Stimulated activated CD4-positive, alpha-beta T cell treated with anti-CD3 and anti-CD28 coated beads, Interleukin-1b, Interleukin-23, amount 100 ng/mL, for 48 hours (primary cell): ENCODE measurements around the gene ELF1.
A peak's percentile ranks its signal among the peaks of the same experiment; 100 is the strongest.

Experiments used
- DNase-seq: peaks from one replicate; pipeline ENCODE4 v3.0.0-alpha.2; 2020

ELF1 gene

GRCh38 chr13:41005704-41006103 is 13.4 kb downstream of the ELF1 start:
- no peak for DNase-seq

DNA sequence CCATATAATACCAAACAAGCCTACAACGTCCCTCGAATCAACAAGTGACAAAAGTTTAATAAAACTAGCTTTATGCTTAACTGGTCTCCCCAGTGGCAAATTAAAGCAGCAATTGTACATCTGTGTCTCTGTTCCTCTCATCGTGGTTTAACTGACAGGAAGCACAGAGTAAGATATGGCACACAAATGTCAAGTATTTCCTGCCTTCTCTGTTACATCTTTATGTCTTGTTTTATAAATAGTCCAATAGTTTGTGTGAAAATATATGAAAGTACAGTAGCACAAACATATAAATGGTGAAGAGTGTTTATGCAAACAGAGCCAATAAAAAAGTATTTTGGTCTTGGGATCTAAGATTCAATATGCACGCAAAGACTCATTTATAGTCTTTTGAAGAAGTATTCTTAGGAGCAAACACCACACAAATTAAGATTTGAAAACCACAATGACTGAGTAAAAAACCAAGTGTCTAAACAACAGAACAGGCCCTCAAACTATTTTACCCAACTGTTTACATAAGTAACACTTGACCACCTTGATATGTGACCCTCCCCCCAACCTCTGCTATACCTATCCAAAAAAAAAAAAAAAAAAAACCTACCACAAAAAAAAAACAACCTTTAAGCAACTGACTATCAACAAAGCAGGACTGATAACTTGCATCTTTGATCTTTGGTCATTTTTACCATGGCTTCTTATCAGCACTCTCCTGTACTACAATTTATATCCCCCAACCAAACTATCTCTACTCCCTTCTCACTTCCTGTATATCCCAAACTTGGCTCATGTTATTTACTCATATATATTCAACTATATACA is 14.0 kb downstream of the ELF1 start:
- no peak for DNase-seq

DNA sequence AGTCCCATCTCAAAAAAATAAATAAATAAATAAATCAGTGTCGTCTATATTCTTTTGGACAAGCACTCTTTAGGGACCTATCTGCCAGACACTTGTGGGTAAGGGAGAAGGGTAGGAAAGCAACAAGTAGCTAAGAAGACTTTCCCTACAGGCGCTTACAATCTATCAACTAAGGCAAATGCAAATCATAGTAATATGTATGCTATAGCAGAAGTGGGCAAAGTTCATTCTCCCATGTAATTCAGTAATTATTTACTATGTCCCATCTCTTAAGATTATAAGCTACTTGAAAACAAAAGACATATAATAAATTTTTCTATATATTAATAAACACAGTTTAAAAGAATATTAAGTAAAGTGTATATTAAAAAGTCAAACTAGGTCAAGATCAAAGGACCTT is 16.5 kb downstream of the ELF1 start:
- DNase-seq = no peak

DNA sequence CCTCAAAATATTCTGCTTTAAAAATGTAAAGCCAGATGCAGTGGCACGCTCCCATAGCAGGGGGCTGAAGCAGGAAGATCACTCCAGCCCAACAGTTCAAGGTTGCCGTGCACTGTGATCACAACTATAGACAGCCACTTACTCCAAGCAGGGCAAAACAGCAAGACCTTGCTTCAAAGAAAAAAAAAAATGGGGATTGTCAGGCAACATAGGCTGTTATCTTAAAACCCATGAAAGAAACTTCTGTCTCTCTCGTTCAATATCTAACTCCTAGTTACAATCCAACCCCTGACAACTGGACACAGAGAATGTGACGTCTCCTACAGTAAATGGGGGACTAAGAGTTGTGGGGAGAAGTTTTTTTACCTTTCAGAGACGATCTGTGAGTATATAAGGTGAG is 17.4 kb downstream of the ELF1 start:
- DNase-seq = no peak

DNA sequence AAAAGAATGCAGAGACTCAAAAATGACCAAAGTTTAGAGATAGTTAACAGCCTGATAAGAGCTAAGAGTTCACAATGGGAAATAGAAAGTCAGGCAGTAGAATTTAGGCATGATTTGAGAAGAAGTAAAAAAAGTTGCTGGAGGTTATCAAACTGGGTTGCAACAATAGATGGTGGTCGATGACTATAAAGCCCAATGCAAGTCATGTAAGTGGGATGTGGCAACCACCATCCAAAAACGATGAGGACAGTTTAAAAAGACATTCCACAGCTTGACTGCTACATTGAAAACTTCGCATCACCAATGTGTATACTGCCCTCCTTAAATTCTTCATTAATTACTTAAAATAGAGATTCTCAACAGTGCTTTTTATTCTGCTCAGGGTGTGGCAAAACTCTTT is 19.7 kb downstream of the ELF1 start:
- DNase-seq = no peak

GRCh38 chr13:40996426-40997092 is 22.6 kb downstream of the ELF1 start:
- DNase-seq = no peak

DNA sequence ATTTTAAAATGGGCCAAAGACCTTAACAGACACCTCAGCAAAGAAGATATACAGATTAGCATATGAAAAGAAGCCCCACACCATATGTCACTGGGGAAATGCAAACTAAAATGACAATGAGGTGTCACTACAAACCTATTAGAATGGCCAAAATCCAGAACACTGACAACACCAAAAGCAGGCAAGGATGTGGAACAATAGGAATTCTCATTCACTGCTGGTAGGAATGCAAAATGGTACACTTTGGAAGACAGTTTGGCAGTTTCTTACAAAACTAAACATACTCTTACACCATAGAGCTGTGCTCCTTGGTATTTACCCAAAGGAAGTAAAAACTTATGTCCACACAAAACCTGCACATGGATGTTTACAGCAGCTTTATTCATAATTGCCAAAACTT is 23.1 kb downstream of the ELF1 start:
- DNase-seq = no peak

DNA sequence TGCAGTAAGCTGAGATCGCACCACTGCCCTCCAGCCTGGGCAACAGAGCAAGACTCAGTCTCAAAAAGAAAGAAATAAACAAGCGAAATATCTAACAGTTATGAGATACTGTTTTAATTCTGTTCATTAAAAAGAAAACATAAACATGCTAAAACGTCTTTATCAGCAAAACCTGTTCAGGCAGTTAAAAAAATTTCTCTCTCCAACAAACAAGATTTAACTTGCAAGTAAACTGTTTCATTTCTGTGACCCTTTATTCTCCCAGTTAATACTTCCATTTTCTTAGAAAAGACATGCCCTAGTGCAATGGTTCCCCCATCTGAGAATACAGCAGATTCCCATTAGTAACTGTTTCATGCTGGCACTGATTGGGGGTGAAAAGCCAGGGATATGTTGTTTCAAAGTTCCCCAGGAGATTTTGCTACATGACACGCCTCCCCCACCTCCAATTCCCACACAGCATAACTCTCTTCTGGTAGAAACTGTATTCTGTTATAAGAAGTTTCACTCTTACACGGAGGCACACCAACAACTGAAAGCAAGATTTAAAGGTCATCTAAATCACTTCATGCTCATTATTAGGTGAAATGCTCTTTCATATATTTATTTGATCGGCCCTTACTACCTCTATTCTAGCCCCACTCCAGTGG is 24.4 kb downstream of the ELF1 start:
- no peak for DNase-seq

DNA sequence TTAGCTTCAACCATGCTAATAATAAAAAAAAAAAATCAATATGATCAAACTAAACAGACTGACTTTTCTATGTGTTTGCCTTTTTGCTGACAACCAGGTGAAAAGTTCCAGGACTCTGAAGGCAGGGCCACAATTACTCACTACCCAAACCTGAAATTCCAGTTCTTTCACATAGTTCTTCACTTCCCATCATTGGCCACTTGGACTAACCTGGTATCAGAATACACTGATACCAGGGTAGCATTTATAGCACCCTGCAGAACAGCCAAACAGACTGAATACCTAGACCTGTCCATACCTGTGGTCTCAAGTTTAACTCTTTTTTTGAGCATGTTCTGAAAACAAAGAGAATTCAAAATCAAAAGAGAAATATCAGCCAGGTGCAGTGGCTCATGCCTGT is 25.1 kb downstream of the ELF1 start:
- DNase-seq = no peak

GRCh38 chr13:40992678-40993518 is 26.2 kb downstream of the ELF1 start:
- no peak for DNase-seq

GRCh38 chr13:40987606-40988280 is 31.4 kb downstream of the ELF1 start:
- DNase-seq = no peak

DNA sequence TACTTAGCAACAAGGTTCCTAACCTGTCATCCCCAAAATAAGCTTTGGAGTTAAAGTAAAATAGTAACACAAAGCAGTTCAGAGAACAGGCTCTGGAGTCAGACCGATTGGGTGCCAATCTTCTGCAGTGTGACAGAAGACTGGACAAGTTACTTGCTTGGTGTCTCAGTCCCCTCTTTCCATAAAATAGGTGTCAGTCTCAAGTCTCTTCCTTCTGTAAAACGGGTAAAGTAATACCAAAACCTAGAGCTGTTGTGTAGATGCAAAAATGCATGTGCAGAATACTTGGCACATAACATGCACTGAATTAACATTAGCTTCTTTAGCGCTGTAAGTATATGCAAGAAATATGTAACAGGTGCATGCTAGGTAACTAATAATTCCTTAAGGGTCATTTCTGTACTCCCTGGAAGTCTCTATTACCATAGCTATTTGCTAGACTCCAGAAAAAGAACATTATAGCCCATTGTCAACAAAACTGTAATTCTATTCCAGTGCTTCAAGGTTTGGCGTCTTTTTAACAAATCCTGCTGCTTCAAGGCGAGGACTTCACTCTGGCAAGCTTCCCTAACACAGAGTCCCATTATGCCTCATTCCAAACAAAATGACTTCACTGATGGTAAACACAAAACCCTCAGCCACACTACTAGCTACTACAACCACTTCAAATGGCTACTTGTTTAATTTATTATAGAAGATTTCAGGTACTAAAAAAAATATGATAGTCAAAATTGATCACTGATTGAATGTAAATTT is 32.8 kb downstream of the ELF1 start:
- DNase-seq = no peak

GRCh38 chr13:40985381-40986100 is 33.6 kb downstream of the ELF1 start:
- DNase-seq = no peak

DNA sequence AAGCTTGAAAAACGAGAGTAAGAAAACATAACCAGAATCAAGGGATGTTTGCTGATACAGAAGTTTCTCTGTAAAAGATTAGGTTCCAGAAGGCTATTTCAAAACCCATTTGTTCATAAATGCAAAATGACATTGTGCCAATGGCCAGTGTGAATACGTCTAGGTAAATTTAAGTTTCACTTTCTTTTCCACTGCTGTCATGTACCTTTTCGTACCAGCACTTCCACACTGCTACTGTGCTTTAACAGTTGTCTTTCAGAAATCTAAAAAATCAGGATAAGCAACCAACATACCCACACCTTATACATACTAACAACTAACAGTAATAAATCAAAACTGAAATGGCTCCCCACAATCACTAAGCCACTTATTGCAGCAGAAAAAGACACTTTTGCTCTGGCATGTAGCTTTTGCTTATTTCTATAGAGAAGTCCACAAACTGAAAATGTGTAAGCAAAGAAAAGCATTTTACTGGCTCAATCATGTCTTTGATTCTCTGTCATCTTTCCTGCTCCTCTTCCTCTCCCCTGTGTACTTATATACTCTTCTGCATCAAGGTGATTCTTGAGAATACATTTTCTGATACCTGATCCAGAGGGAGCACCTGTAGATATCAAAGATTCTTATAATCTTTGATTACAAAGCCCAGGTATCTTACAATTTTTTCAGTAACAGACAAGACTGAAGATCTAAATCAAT is 34.3 kb downstream of the ELF1 start:
- no peak for DNase-seq

- DNase-seq = no peak
Observed at GRCh38 chr13:40983725-40984667, 35.1 kb downstream of the ELF1 start.

DNA sequence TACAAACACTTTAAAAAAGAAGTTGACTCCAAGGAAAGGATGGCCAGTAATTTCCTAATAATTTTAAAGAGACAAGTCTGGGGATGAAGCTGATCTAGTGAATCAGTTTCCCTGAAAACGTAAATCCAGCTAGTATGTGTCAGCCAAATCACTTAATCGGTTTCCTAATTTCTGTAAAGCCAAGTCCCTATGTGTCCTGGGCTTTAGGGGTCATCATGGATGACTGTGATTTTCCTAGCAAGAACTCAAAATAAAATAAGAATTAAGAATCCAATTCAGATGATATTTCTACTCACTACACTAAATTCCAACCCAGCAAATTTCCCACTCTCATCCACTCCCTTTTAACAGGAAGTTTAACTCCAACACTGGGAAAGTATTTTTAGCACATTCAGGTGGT is 35.9 kb downstream of the ELF1 start:
- DNase-seq = no peak

- peak; percentile 56 for DNase-seq
Observed at GRCh38 chr13:40982772-40983171, 36.3 kb downstream of the ELF1 start.

- no peak for DNase-seq
Observed at GRCh38 chr13:40981949-40982348, 37.2 kb downstream of the ELF1 start.

DNA sequence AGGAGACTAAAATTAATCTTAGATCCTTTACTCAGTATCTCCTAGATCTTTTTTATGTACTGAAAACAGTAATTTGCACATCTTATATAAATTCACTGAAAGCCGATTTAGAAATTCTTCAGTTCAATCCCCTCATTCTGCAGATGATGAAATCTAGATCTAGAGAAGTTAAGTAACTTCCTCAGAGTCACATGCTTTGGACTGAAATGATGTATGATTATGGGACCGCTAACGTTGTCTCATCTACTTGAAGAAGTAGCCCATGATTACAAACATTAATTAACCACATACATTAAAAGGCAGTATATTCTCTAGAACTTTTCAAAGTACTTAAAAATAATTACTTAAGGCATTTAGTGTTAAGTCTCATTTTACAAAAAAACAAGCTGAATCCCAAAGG is 37.8 kb downstream of the ELF1 start:
- no peak for DNase-seq
